Adrenal gland (tissue), 5 donors: ENCODE data around the gene TRRAP.

ENCODE experiments used
- POLR2A ChIP-seq, 2 donors: fragments of 450-650 bp; IDR thresholded peaks; one replicate each; pipeline ENCODE4 v1.6.1; 2017; ENCODE audit warnings: antibody characterized with exemption in 2 of 2, mild to moderate bottlenecking in 2 of 2, moderate library complexity in 1 of 2
- TF ChIP-seq, protein P1 (sequence below), 6 experiments: fragments of 450-650 bp in 4 of 6; fragments of 200-600 bp in 2 of 6; sonication (generic) in 1 of 6; IDR thresholded peaks; 1 replicate in 5 of 6; 2 replicates in 1 of 6; pipeline versions ENCODE4 v1.5.1 to v1.8.0; 2016 to 2021; ENCODE audit warnings: antibody characterized with exemption in 6 of 6, mild to moderate bottlenecking in 2 of 6, moderate library complexity in 1 of 6
- donor health status: DM: no; HTN: no; CAD: no.

GRCh38 chr7:98909487-98909886 is 31.2 kb downstream of the TRRAP start:
- TF ChIP-seq, protein P1, sequence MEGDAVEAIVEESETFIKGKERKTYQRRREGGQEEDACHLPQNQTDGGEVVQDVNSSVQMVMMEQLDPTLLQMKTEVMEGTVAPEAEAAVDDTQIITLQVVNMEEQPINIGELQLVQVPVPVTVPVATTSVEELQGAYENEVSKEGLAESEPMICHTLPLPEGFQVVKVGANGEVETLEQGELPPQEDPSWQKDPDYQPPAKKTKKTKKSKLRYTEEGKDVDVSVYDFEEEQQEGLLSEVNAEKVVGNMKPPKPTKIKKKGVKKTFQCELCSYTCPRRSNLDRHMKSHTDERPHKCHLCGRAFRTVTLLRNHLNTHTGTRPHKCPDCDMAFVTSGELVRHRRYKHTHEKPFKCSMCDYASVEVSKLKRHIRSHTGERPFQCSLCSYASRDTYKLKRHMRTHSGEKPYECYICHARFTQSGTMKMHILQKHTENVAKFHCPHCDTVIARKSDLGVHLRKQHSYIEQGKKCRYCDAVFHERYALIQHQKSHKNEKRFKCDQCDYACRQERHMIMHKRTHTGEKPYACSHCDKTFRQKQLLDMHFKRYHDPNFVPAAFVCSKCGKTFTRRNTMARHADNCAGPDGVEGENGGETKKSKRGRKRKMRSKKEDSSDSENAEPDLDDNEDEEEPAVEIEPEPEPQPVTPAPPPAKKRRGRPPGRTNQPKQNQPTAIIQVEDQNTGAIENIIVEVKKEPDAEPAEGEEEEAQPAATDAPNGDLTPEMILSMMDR (IDR thresholded peaks at IDR 0.05): no peak
- TF ChIP-seq POLR2A (IDR thresholded peaks at IDR 0.05): no peak
